AG04450 (cell line): ENCODE measurements around the gene UPK1B. TPM values are rescaled to one million over a fixed set of nuclear protein-coding genes. Genes with fewer than 3 reads are reported as not detected.

Experiments
- CTCF ChIA-PET: fragments of 300-600, 350-600 bp; formaldehyde crosslinking; extraction: SDS; loops from one replicate; lab custom pipeline; 2022; ENCODE audit warnings: antibody characterized with exemption, inconsistent platforms; lab: Charles Lee
- POLR2A ChIA-PET: fragments of 350-600 bp; formaldehyde crosslinking; extraction: SDS; loops from one replicate; lab custom pipeline; 2021; ENCODE audit warnings: antibody characterized with exemption, inconsistent platforms; lab: Yijun Ruan, JAX
- DNase-seq: peaks from one replicate; pipeline ENCODE4 v3.0.0-alpha.2; 2011; ENCODE audit warnings: low read depth, low spot score
- H3K27ac ChIP-seq: one replicate; pipeline ENCODE4 v1.5.1; 2012; ENCODE audit warnings: low read depth, low read length, control low read depth
- H3K27me3 ChIP-seq: one replicate; pipeline ENCODE4 v1.6.0; 2012; ENCODE audit warnings: low read length; ENCODE audit not compliant: control insufficient read depth, insufficient read depth
- H3K4me3 ChIP-seq: 2 replicates; pipeline ENCODE4 v1.5.1; 2011; ENCODE audit warnings: mild to moderate bottlenecking, low read depth, low read length, control low read depth
- H3K9me3 ChIP-seq: 2 replicates; pipeline ENCODE4 v1.5.1; 2012; ENCODE audit warnings: low read length; ENCODE audit not compliant: control insufficient read depth, insufficient read depth
- polyA plus RNA-seq: library from polyadenylated mRNA; depleted of rRNA; stranded (reverse); fragments of >200 nt; gene quantifications from 2 replicates; pipeline ENCODE4 v1.2.3, GENCODE V29; 2011
- TF ChIP-seq, protein P1 (sequence below): IDR thresholded peaks from 2 replicates; pipeline ENCODE4 v1.5.1; 2011; ENCODE audit warnings: low read depth, low read length, control low read depth, inconsistent platforms

UPK1B gene
- polyA plus RNA-seq, 1 experiment = 0.32 TPM

DNA sequence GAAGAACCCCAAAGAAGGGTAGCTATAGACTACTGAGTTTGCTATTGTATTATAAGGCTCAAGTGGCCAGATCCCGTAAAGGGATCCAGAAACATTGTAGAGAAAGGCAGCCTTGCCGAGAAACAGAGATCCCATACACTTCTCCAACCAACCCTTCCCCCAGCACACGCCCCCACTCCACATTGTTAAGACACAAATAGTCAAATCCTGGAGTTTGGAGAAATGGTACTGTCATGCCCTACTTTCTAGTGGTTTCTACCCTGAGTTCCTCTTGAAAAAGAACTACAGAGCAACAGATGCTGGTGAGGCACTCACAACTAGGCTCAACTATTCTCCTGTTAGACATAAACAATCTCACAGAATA is 34.1 kb downstream of the UPK1B start:
- TF ChIP-seq, protein P1, sequence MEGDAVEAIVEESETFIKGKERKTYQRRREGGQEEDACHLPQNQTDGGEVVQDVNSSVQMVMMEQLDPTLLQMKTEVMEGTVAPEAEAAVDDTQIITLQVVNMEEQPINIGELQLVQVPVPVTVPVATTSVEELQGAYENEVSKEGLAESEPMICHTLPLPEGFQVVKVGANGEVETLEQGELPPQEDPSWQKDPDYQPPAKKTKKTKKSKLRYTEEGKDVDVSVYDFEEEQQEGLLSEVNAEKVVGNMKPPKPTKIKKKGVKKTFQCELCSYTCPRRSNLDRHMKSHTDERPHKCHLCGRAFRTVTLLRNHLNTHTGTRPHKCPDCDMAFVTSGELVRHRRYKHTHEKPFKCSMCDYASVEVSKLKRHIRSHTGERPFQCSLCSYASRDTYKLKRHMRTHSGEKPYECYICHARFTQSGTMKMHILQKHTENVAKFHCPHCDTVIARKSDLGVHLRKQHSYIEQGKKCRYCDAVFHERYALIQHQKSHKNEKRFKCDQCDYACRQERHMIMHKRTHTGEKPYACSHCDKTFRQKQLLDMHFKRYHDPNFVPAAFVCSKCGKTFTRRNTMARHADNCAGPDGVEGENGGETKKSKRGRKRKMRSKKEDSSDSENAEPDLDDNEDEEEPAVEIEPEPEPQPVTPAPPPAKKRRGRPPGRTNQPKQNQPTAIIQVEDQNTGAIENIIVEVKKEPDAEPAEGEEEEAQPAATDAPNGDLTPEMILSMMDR = no peak
- no peak overlapping the region for H3K27ac ChIP-seq
- no peak for DNase-seq
- H3K4me3 ChIP-seq = no peak overlapping the region
- no peaks in the 10 kb centered on the region for H3K27me3 ChIP-seq
- POLR2A ChIA-PET = interaction anchor here (1.4 kb wide), 1 partner anchor 33 kb away, joined by 3 read pairs; the partner anchor contains the start of gene B4GALT4
- CTCF ChIA-PET = interaction anchor here (0.6 to 1.0 kb wide), 3 partner anchors 19 to 1113 kb away, joined by 3 to 5 read pairs (median 4); no protein-coding TSS in a partner anchor
- H3K9me3 ChIP-seq = no peaks in the 10 kb centered on the region

DNA sequence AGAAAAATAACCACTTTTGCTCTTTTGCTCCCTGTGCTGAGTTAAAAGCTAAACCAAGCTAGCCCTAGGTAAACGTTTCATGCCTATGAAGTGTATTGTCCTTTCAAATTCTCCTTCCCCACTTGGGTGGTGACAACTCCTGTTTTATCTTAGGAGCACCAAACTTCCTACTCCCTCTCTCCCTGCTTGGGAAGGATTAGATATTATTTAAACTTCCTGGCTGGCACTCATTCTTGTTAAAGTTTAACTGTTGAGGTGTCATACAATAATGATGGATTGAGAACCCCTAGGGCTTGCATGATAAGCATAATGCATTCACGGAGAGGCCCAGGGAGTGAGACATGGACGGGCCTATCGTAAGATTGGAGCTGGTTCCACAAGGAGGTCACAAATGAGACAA is 37.8 kb downstream of the UPK1B start:
- ChIA-PET POLR2A (no interaction called here), CTCF (interaction anchor here (0.7 kb wide), 1 partner anchor 329 kb away, joined by 7 read pairs; no protein-coding TSS in a partner anchor)
- TF ChIP-seq, protein P1 = no peak
- no peak for DNase-seq
- no peaks in the 10 kb centered on the region for H3K27me3 ChIP-seq
- no peaks in the 10 kb centered on the region for H3K9me3 ChIP-seq
- H3K4me3 ChIP-seq = no peak overlapping the region
- no peak overlapping the region for H3K27ac ChIP-seq

DNA sequence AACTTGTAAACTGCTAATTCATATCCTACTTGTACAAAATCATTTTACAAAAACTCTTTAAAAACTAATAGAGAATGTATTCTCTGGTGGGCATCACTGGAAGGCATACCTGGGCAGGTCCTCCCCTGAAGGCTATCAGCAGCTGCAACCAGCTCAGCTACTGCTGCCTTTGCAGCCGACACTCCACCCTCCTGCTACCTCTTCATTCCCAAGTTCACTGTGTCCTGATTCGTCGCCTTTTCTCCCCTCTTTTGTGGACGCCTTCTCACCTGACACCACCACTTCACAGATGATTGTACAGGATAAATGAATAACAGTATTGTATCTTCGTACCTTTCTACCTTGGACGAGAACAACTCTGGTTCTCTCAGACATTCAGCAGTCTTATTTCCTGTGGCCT is 38.4 kb downstream of the UPK1B start:
- TF ChIP-seq, protein P1 = no peak
- no peaks in the 10 kb centered on the region for H3K9me3 ChIP-seq
- H3K4me3 ChIP-seq = no peak overlapping the region
- POLR2A ChIA-PET = no interaction called here
- CTCF ChIA-PET = interaction anchor here (2.4 kb wide), 1 partner anchor 30 kb away, joined by 7 read pairs; no protein-coding TSS in a partner anchor
- H3K27ac ChIP-seq = no peak overlapping the region
- H3K27me3 ChIP-seq = no peaks in the 10 kb centered on the region
- DNase-seq = no peak

DNA sequence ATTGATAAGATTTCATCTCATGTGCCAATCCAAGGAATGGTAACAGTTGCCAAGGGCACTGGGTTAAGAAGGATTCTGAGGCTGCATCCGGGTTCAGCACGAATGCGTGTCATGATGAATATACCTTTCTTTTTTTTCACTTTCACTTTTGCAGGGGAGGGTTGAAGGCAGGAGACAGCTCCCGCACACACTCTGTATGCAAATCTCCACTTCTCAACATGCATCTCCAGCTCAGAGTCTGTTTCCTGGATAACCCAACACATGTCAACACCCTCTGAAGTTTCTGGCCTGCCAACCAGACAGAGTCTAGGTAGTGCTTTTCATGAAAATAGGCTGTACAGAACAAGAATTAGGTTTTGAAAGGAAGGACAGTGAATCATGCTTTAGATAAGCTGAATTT is 45.7 kb downstream of the UPK1B start:
- no peak for DNase-seq
- Histone ChIP-seq H3K27ac (no peak overlapping the region), H3K4me3 (no peak overlapping the region), H3K27me3 (no peaks in the 10 kb centered on the region), H3K9me3 (no peaks in the 10 kb centered on the region)
- CTCF ChIA-PET = no interaction called here
- TF ChIP-seq, protein P1 = no peak
- POLR2A ChIA-PET = no interaction called here

DNA sequence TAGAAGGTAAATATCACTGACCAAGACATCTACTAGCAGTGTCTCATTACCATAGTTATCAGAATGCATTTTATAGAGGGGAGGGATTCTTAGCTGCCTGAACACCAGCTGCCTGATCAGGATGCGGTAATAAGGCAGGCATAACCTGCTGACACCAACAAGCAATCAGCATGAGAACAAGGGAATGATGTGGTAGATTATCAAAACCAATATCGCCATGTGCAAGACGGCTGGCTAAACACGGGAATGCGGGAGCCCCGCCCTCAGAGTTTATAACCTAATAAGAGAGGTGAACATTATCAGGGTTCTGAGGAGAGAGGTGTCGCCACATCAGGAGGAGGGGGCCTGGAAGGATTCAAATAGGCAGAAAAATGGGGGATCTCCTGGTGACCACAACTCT is 46.8 kb downstream of the UPK1B start:
- ChIA-PET CTCF (interaction anchor here (0.8 kb wide), 1 partner anchor 21 kb away, joined by 4 read pairs; the partner anchor contains the start of gene B4GALT4), POLR2A (no interaction called here)
- TF ChIP-seq, protein P1 = no peak

More for the DNA sequence above, 46.8 kb downstream of the UPK1B start:
- DNase-seq = no peak
- no peak overlapping the region for H3K4me3 ChIP-seq
- H3K27ac ChIP-seq = no peak overlapping the region
- H3K27me3 ChIP-seq = no peaks in the 10 kb centered on the region
- no peaks in the 10 kb centered on the region for H3K9me3 ChIP-seq
